A549 (cell line): ENCODE measurements around the gene PTPRN2. TPM values are rescaled to one million over a fixed set of nuclear protein-coding genes. Genes with fewer than 3 reads are reported as not detected.

ENCODE experiments used
- ATAC-seq, 2 experiments: fragments of 200-7000 bp in 1 of 2; fragments of >200 bp in 1 of 2; cut with Nextera tagmentation in 1 of 2; cut with Tn5 transposase in 1 of 2; 3 replicates each; pipeline versions ENCODE4 v1.8.0 to v1.9.1; 2018 to 2020; ENCODE audit warnings: mild to moderate bottlenecking in 1 of 2, moderate library complexity in 1 of 2
- CTCF ChIA-PET: fragments of 300-600 bp; sonication (Branson Sonifier 250); formaldehyde crosslinking; extraction: SDS; loops from one replicate; lab custom pipeline; 2021; ENCODE audit warnings: antibody characterized with exemption, inconsistent platforms; lab: Yijun Ruan, JAX
- POLR2A ChIA-PET: fragments of 350-600 bp; formaldehyde crosslinking; extraction: SDS; loops from one replicate; lab custom pipeline; 2021; ENCODE audit warnings: antibody characterized with exemption, inconsistent platforms; lab: Yijun Ruan, JAX
- DNase-seq, 2 experiments: peaks; one replicate each; pipeline versions ENCODE4 v3.0.0 to v3.0.0-alpha.2; 2011 to 2016; ENCODE audit warnings: low read depth in 1 of 2, low spot score in 1 of 2
- FAIRE-seq: peaks from 2 replicates; lab custom pipeline; 2011; peaks lifted over from hg19 to GRCh38; lab: Jason Lieb, UNC
- H3K27ac ChIP-seq, 2 experiments: fragments of >200 bp; sonication (Bioruptor Twin); formaldehyde crosslinking; 3 replicates each; pipeline ENCODE4 v1.5.1; 2016 to 2017
- H3K4me1 ChIP-seq: fragments of >200 bp; sonication (Bioruptor Twin); formaldehyde crosslinking; 3 replicates; pipeline ENCODE4 v1.6.1; 2016
- H3K4me2 ChIP-seq: fragments of >200 bp; sonication (Bioruptor Twin); formaldehyde crosslinking; 3 replicates; pipeline ENCODE4 v1.6.1; 2016
- H3K4me3 ChIP-seq: fragments of >200 bp; sonication (Bioruptor Twin); formaldehyde crosslinking; 3 replicates; pipeline ENCODE4 v1.5.1; 2016
- H3K9me3 ChIP-seq: fragments of >200 bp; sonication (Bioruptor Twin); formaldehyde crosslinking; 3 replicates; pipeline ENCODE4 v1.6.1; 2016
- CHD2 ChIP-seq: fragments of 150-350 bp; IDR thresholded peaks from 2 replicates; pipeline ENCODE4 v1.6.1; 2014; ENCODE audit warnings: low read length; ENCODE audit not compliant: partially characterized antibody
- CHD4 ChIP-seq: fragments of 200-600 bp; sonication (generic); IDR thresholded peaks from 2 replicates; pipeline ENCODE4 v1.6.1; 2016; ENCODE audit warnings: antibody characterized with exemption, mild to moderate bottlenecking, borderline replicate concordance
- EHF ChIP-seq: fragments of 250-450 bp; sonication (Bioruptor Pico); IDR thresholded peaks from 2 replicates; pipeline ENCODE4 v1.5.0; 2020; ENCODE audit warnings: mild to moderate bottlenecking
- EHMT2 ChIP-seq: fragments of 200-600 bp; sonication (generic); IDR thresholded peaks from 2 replicates; pipeline ENCODE4 v1.6.1; 2016; ENCODE audit warnings: antibody characterized with exemption, low read depth, mild to moderate bottlenecking, moderate library complexity
- ELK1 ChIP-seq: fragments of 150-350 bp; IDR thresholded peaks from 2 replicates; pipeline ENCODE4 v1.6.1; 2014; ENCODE audit warnings: low read depth, mild to moderate bottlenecking, low read length
- ESRRA ChIP-seq: fragments of 150-350 bp; IDR thresholded peaks from 2 replicates; pipeline ENCODE4 v1.6.1; 2014; ENCODE audit warnings: mild to moderate bottlenecking, low read length, borderline replicate concordance
- FOSB ChIP-seq: fragments of 250-450 bp; sonication (Bioruptor Pico); IDR thresholded peaks from 2 replicates; pipeline ENCODE4 v1.5.0; 2020; ENCODE audit warnings: mild to moderate bottlenecking, moderate library complexity
- FOSL2 ChIP-seq, 2 experiments: fragments of 450-650 bp in 1 of 2; fragments of >200 bp in 1 of 2; sonication (Bioruptor Twin) in 1 of 2; formaldehyde crosslinking; IDR thresholded peaks; 2 replicates each; pipeline versions ENCODE4 v1.5.0 to v1.6.1; 2016 to 2020; ENCODE audit warnings: mild to moderate bottlenecking in 1 of 2, moderate library complexity in 1 of 2
- HDAC2 ChIP-seq: fragments of 200-600 bp; sonication (generic); IDR thresholded peaks from 2 replicates; pipeline ENCODE4 v1.6.1; 2016
- HMGXB4 ChIP-seq: fragments of 250-450 bp; sonication (Bioruptor Pico); IDR thresholded peaks from 2 replicates; pipeline ENCODE4 v1.5.0; 2021; ENCODE audit warnings: mild to moderate bottlenecking, moderate library complexity, borderline replicate concordance
- MAFK ChIP-seq: fragments of 450-650 bp; IDR thresholded peaks from 2 replicates; pipeline ENCODE4 v1.6.1; 2014; ENCODE audit not compliant: partially characterized antibody
- MAX ChIP-seq: IDR thresholded peaks from 2 replicates; pipeline ENCODE4 v1.6.1; 2012
- PHF8 ChIP-seq: fragments of 200-600 bp; sonication (generic); IDR thresholded peaks from 2 replicates; pipeline ENCODE4 v1.6.1; 2016; ENCODE audit warnings: low read depth, mild to moderate bottlenecking, antibody characterized with exemption, moderate library complexity, borderline replicate concordance
- POLR2A ChIP-seq: IDR thresholded peaks from 2 replicates; pipeline ENCODE4 v1.6.1; 2012; ENCODE audit warnings: mild to moderate bottlenecking, low read length
- POLR2AphosphoS2 ChIP-seq: conservative IDR thresholded peaks from 2 replicates; pipeline ENCODE4 v1.6.1; 2012; ENCODE audit warnings: low read length, improper control_type of control experiment, inconsistent platforms
- RAD21 ChIP-seq, 2 experiments: fragments of >200 bp in 1 of 2; sonication (Bioruptor Twin) in 1 of 2; formaldehyde crosslinking in 1 of 2; IDR thresholded peaks in 1 of 2; conservative IDR thresholded peaks in 1 of 2; 2 replicates in 1 of 2; 3 replicates in 1 of 2; pipeline ENCODE4 v1.6.1; 2012 to 2018; ENCODE audit warnings: inconsistent platforms in 1 of 2
- RCOR1 ChIP-seq: fragments of 150-350 bp; IDR thresholded peaks from 2 replicates; pipeline ENCODE4 v1.6.1; 2014; ENCODE audit warnings: antibody characterized with exemption, low read length, low read depth
- RNF2 ChIP-seq: fragments of 200-600 bp; sonication (generic); IDR thresholded peaks from 2 replicates; pipeline ENCODE4 v1.6.1; 2016; ENCODE audit warnings: low read depth, mild to moderate bottlenecking, antibody characterized with exemption, moderate library complexity, borderline replicate concordance
- SREBF2 ChIP-seq: fragments of 450-650 bp; IDR thresholded peaks from 2 replicates; pipeline ENCODE4 v1.6.1; 2014; ENCODE audit warnings: mild to moderate bottlenecking, moderate library complexity
- TP53 ChIP-seq: fragments of 250-450 bp; sonication (Bioruptor Pico); IDR thresholded peaks from 2 replicates; pipeline ENCODE4 v1.5.0; 2021; ENCODE audit warnings: mild to moderate bottlenecking, moderate library complexity
- USF2 ChIP-seq: fragments of 450-650 bp; IDR thresholded peaks from 2 replicates; pipeline ENCODE4 v1.6.1; 2014; ENCODE audit warnings: antibody characterized with exemption
- ZNF302 ChIP-seq: fragments of 250-450 bp; sonication (Bioruptor Pico); IDR thresholded peaks from 2 replicates; pipeline ENCODE4 v1.9.0; 2021; ENCODE audit warnings: inconsistent platforms, mild to moderate bottlenecking, moderate library complexity
- WGBS: methylation state at CpG from one replicate; pipeline ENCODE4 v1.1.6; 2017; ENCODE audit errors: missing lambda C conversion rate; 5-methylcytosine and 5-hydroxymethylcytosine counted together
- polyA plus RNA-seq, 4 experiments: library from polyadenylated mRNA; depleted of rRNA in 3 of 4; stranded (reverse); fragments of >200 nt; fragmentation: RNase III in 1 of 4; extraction: RNeasy Plus Mini Kit Qiagen cat#74134 plus additional on column Dnase treatment in 1 of 4; gene quantifications; 2 replicates in 3 of 4; 3 replicates in 1 of 4; pipeline ENCODE4 v1.2.3, GENCODE V29; 2011 to 2017

PTPRN2 gene
- polyA plus RNA-seq, 2 of the 4 experiments (the other 2 are of a cell fraction): 0.41 to 1.2 TPM

- H3K4me3 ChIP-seq: no peak overlapping the region
- no peak overlapping the region for H3K27ac ChIP-seq
- DNase-seq (no peak), ATAC-seq (no peak; a peak in 1 of 6 replicates), FAIRE-seq (no peak)
- POLR2A ChIA-PET: no interaction called here
- WGBS: 33% methylated on average over 31 of the region's 59 CpGs
- no peaks in the 10 kb centered on the region for H3K4me1 ChIP-seq
- H3K4me2 ChIP-seq: no peak overlapping the region
- H3K9me3 ChIP-seq: no peaks in the 10 kb centered on the region
- TF ChIP-seq MAX: no peak
- TF ChIP-seq HDAC2: no peak
- no peak for TF ChIP-seq RNF2
- TF ChIP-seq EHF (CRISPR knock-in tag): no peak
- TF ChIP-seq PHF8: no peak
- CTCF ChIA-PET: interaction anchor here (1.2 kb wide), 1 partner anchor 16 kb away, joined by 3 read pairs; no protein-coding TSS in a partner anchor
Observed at GRCh38 chr7:157689269-157690057, 898.2 kb downstream of the PTPRN2 start.

- DNase-seq (no peak), ATAC-seq (no peak), FAIRE-seq (no peak)
- no peak for TF ChIP-seq CHD4
- no peak for TF ChIP-seq FOSL2 (IDR thresholded peaks at IDR 0.05)
- no peak for TF ChIP-seq FOSL2 (CRISPR knock-in tag; IDR thresholded peaks at IDR 0.05)
- TF ChIP-seq POLR2A: no peak
- TF ChIP-seq CHD2: no peak
- no peak for TF ChIP-seq TP53 (CRISPR knock-in tag)
- no peak for TF ChIP-seq RAD21 (conservative IDR thresholded peaks at IDR 0.05 in 1 of 2, IDR thresholded peaks at IDR 0.05 in 1 of 2)
- no peak for TF ChIP-seq ELK1
- no peak for TF ChIP-seq EHMT2
- no peak for TF ChIP-seq USF2
- no peak for TF ChIP-seq FOSB (CRISPR knock-in tag)
- no peak for TF ChIP-seq ESRRA
- TF ChIP-seq RCOR1: no peak
- no peak for TF ChIP-seq HMGXB4
- TF ChIP-seq MAFK: no peak
- TF ChIP-seq SREBF2: no peak
- no peak for TF ChIP-seq ZNF302
- no peak for TF ChIP-seq POLR2AphosphoS2
- no peaks in the 10 kb centered on the region for H3K9me3 ChIP-seq
- ChIA-PET CTCF (interaction anchor here (1.2 kb wide), 1 partner anchor 16 kb away, joined by 3 read pairs; no protein-coding TSS in a partner anchor), POLR2A (no interaction called here)
- H3K4me1 ChIP-seq: no peaks in the 10 kb centered on the region
- H3K27ac ChIP-seq: no peak overlapping the region
- 56% methylated on average over 41 of the region's 64 CpGs for WGBS
- H3K4me3 ChIP-seq: no peak overlapping the region
- no peak overlapping the region for H3K4me2 ChIP-seq
Observed at GRCh38 chr7:157688533-157689268, 898.9 kb downstream of the PTPRN2 start.
